GM18867 (cell line): ENCODE measurements around the gene BPIFA2.

Source experiments
- ATAC-seq: cut with Tn5 transposase; IDR thresholded peaks from one replicate; pipeline ENCODE4 v1.9.1; 2021; ENCODE audit warnings: mild to moderate bottlenecking, moderate library complexity; ENCODE audit not compliant: unreplicated experiment

Gene BPIFA2

DNA sequence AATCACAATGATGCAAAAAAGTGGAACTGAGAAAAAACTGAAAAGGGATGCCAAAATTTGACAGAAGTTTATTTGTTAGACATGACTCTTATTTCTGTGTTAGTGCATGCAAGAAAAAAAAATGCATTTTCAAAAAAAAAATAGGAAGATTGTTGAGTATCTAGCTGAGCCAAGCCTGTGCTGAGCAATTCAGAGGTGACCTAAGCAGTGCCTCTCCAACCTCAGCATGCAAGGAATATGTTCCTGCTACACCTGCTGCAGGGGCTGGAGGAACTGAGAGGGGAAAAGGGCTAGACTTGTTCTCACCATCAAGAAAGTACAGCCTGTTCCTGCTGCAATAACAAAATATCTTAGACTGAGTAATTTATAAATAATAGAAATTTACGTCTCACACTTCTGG lies 24.0 kb downstream of the BPIFA2 start:
- ATAC-seq: no peak

DNA sequence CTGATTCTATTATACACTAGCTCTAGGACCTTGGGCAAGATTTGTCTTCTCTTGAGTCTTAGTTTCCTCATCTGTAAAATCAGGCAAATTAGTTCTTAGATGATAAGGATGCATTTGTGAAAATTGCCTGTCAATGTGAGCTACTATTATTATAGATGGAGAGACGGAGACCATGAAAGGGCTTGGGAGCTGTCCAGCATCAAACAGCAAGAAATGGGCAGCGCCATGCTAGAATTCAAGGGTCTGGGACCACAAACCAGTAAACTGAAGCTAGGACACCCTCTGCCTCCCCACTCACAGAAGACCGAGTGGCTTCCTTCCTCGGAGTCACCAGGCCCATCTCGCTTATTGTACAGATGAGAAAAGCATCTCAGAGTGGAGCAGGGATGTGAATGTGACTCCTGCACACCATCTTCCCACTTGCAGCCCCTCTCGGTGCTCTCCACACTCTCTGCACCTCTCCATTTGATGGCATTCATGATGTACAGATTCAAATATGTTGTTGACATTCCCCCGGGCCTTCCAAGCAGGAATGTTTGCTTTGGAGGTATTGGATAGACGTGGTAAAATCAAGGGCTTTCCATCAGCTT lies 25.0 kb downstream of the BPIFA2 start:
- no peak for ATAC-seq

DNA sequence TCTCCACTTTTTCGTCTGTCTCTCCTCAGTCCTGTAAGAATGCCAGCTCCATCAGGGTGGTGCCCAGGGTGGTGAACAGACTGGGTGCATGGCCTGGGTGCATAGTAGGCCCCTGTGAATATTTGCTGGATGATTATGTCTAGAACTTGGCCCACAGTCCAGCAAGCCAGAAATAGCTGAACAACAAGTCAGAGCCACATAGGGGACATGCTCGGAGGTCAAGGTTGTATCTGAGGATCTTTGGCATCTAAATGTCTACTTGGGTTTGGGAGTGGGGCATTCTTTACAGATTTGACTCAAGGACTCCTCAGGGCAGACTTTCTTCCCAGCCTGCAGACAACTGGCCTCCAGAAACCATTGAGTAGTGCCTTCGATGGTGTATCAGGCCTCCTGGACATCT lies 31.1 kb downstream of the BPIFA2 start:
- ATAC-seq: no peak

DNA sequence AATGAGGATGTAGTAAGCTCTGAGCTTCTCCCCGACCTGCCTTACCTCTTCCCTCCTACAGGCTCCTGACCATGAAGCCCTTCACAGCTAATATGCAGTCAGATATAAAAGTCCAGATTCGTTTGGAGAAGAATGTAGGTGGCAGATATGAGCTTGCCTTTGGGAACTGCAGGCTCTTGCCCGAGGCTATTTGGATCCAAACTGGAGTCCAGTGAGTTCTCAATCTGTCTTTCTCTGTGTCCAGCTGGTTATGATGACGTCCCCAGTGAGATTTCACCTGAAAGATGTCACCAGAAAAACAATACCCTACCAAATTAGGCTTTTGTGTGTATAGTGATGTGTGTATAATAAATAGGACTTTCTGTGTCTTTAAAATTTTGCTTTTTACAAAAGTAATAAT lies 34.5 kb downstream of the BPIFA2 start:
- ATAC-seq: no peak

DNA sequence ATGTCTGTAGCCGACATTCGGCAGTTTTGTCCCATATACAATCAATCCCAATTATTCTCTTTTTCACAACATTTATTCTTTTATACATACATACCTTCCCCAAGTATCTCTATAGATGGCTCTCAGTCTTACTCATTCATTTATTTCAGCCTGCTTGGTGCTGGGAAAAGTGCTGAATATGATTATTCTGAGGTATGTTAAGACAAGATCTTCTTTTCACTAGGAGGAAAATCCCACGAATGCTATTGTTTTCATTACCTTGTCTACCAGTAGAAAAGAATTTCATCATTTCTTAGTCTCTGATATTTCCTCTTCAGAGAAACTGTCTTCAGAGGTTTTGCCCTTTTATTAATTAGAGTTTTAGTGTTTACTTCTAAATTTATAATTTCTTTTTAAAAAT lies 35.5 kb downstream of the BPIFA2 start:
- no peak for ATAC-seq

DNA sequence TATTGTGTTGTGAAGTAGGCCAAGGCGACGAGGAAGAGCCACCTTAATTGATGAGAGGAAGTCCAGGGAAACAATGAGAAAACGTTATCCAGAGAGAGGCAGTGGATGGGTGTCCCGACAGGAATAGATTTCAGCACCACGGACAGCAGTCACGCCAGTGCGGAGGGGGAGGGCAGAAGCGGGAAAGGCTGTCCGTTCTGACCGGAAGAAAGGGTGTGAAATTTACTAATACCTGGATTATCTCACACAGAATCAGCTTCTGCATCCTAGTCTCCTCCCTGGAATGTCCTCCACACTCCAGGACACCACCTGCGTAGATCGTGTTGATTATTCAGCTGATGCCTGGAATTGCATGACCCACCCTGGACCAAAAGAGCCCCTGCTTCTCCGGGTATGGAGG lies 41.8 kb downstream of the BPIFA2 start:
- no peak for ATAC-seq

DNA sequence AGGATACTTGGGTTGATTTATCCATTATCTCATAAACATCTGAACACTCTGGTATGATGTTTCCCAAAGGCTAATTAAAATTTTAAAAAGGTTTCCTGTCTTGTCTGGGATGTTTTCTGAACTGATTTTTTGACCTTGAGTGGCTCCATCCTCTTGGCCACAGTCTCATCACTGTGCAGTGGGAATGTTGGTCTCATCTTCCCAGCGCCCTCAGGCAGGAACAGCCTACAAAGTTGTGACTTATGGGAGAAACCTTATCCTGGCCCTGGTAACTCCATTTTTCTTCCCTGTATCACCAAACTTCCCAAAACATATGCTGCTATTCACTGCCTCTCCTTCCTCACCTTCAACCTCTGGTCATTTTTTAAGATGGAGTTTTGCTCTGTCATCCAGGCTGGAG lies 42.4 kb downstream of the BPIFA2 start:
- no peak for ATAC-seq

DNA sequence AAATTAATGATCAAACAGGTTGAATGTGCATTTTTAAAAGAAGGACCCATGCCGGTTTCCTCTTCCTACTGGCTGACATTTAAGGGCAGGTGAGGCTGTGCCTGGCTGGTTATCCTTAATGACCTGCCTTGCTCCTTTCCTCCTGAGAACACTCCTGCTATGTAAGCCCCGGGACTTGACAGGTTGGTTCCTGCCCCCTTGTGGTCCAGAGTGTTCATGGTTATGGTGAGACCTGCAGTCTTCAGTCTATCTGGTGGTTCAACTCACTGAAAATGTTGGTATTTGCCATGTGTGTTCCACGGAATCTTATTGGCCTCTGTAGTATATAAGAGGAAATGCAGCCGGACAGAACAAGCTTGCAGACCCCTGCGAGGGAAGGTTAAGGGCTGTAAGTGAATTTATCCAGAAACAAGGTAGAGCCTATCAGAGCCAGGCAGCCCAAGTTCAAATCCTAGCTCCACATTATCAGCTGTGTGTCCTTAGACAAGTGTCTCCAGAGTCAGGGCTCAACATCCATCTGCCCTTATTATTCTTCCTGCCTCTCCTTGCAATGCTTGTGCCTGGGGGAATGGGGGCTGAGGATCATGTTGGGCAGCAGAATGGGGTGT lies 44.0 kb downstream of the BPIFA2 start:
- no peak for ATAC-seq

DNA sequence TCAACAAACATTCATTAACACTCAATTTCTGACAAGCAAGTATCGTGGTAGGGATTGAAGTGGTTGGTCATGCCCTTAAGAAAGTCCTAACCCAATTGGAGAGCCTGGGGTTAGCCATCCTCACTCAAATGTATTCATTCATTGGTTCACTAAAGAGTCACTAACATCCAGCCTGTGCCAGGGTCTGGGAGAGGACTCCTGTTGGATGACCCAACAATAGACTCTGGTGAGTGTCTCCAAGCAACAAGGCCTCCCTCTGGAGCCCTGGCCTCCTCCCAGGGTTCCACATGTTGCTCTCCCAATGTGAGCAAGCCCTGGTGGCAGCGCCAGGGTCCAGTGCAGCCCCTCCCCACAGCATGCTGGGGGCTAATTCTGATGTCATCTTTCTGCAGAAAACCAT lies 49.1 kb downstream of the BPIFA2 start, which contains the start of gene BPIFA3:
Gene BPIFA3 (plus strand): TSS at position 301 of the 400 bp plus-strand sequence. CDS start 185 bp downstream, outside the sequence.
- ATAC-seq: no peak

DNA sequence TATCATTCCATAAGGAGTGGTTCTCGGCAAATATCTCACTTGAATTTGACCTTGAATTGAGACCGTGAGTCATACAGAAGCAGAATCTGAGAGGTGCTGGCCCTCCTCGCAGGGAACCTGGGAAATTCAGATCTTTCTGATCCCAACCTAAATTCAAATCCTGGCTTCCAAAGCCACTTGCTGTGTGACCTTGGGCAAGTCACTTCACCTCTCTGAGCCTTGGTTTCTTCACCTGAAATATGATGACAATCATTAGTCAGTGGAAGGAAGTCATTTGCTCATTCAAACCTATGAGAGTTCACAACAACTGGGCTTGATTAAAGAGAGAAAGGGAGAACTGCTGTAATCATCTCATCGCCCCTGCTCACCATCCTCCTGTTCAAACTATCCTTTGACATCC lies 56.4 kb downstream of the BPIFA2 start:
- ATAC-seq: no peak

DNA sequence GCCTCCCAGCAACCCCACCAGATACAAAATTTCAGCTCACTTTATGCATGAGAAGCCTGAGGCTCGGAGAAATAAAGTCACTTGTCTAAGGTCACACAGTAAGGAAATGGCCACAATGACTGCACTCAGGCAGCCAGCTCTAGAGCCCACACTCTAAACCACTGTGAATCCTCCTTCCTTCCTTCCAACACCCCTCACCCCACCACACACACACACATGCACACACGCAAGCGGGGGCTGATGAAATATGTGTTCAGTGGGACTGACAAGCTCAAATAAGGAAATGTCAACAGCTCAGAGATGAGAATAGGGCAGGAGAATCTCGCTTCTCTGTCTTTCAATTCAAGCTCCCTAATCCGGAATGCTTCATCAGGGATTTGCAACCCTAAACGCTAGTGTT lies 61.9 kb downstream of the BPIFA2 start:
- no peak for ATAC-seq
